HG03159 (cell line): Measurements from ENCODE around the gene SCEL.
"Not testable (repeated sequence)": the region's sequence is repeated elsewhere in the genome, so short reads cannot be mapped to it uniquely, and the experiment has no call there.

Experiments used
- ATAC-seq: cut with Tn5 transposase; IDR thresholded peaks from one replicate; pipeline ENCODE4 v1.9.1; 2021; ENCODE audit warnings: mild to moderate bottlenecking, moderate library complexity; ENCODE audit not compliant: unreplicated experiment

Gene SCEL

DNA sequence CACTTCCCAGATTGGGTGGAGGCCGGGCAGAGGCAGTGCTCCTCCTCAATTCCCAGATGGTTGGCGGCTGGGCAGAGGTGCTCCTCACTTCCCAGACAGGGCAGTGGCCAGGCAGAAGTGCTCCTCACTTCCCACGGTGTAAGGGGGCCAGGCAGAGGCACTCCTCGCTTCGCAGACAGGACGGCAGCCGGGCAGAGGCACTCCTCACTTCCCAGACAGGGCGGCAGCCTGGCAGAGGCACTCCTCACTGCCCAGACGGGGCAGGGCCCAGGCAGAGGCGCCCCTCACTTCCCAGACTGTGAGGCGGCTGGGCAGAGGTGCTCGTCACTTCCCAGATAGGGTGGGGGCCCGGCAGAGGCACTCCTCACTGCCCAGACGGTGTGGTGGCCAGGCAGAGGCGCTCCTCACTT, 125.3 kb downstream of the SCEL start:
- ATAC-seq, result no peak

DNA sequence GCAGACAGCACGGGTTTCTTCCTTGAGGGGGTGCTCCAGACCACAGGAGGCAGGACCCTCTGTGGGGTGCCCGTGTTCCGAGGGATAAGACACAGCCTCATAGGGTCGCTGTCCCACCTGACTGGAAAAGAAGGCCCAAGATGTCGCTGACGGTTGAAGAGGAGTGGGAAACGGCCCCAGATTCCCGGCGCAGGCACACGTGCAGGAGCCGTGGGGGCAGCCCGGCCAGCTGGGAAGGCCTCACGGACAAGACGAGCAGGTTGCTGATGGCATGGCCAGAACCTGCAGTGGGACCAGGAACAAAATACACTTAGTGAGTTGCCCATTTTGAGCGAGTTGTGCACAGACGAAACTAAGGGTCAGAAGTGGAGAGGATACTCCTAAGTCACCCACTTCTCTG, 126.8 kb downstream of the SCEL start:
- not testable (repeated sequence) for ATAC-seq

DNA sequence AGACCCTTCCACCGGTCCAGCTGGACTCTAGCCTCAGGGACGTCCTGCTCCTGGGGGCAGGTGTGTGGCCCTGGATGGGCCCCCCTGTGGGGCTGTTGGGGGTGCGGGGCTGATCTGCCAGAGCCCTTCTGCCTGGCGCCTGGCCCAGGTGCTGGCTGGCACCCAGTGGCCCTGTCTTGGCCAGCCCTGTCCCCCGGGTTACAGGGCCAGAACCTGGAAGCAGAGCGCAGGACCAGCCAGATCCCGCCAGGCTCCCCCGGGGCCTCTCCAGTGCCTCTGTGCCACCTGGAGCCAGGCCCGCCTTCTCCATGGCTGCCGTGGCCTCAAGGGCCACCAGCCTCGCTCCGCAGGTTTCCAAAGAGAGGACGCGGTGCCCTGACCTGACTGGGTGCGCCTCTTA, 127.3 kb downstream of the SCEL start:
- not testable (repeated sequence) for ATAC-seq

GRCh38 chr13:77674852-77675251, 139.3 kb downstream of the SCEL start:
- no peak for ATAC-seq

DNA sequence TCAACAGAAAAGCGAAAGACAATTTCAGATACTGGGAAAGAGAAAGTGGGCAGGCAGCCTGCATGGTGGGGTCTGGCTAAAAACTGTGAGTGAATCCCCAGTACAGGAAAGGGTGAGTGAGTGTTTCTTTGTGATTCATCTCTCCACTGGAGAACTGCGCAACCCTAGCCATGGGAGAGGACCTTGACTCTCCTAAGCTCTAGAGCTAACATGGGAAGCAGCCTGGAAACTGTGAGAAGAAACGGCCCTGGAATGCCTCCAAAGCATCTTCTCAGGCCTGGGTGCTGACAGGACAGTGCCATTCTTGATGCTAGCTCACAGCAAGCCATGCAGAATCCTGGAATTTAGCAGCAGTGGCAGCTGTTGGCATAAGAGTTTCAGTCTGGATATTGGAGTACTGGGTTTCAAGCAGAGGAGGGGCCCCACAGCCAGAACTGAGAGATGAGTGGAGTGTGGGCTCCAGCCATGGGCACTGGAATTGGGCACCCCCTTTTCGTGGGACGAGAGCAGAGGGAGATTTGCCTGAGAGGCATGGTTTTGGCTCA, 143.3 kb downstream of the SCEL start:
- no peak for ATAC-seq

DNA sequence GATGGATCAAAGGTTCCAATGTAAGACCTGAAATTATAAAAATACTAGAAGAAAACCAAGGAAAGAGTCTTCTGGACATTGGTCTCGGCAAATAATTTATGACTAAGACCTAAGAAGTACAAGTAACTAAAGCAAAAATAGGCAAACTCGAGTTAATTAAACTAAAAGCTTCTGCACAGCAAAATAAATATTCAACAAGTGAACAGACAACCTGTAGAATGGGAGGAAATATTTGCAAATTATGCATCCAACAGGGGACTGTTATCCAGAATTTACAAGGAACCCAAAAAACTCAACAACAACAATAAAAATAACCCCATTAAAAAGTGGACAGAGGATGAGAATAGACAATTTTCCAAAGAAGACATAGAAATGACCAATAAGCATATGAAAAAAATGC, 152.3 kb downstream of the SCEL start:
- ATAC-seq, result no peak

DNA sequence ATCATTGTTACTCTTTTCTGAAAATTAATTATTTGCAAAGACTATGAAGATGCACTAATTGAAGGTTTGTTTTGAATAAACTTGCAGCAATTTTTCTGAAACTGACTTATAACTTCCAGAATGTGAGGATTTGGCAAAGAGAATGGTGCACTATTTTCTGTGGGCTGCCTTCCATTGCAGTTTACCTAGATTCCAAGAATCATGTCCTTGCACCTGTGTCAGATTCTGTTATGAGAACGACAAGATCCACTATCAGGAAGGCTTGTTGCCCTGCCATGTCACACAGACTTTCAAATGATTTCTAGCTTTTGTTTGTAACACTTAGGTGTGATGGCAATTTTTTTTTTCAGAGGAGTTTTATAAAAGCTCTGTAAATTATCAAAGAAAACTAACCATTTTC, 156.4 kb downstream of the SCEL start:
- no peak for ATAC-seq

- no peak for ATAC-seq
Measured at GRCh38 chr13:77692746-77693448, 157.4 kb downstream of the SCEL start.

DNA sequence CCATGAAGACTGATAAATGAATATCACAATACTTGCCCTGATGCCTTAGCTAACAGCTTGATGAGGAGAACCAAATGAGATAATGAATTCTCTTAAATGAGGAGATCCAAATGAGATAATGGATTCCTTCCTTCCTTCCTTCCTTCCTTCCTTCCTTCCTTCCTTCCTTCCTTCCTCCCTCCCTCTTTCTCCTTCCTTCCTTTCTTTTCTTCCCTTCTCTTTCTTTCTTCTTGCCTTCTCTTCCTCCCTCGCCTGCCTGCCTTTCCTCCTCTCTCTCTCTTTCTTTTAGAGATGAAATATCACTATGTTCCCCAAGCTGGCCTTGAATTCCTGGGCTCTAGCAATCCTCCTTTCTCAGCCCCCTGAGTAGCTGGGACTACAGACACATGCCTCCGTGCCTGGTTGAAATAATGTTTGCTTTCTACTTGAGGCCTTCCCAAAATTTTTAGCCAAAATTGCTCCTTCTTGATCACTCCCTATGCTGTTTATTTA, 158.0 kb downstream of the SCEL start:
- ATAC-seq, result no peak
